Smooth muscle cell (in vitro differentiated cells): ENCODE data around the gene INSIG1. TPM values are rescaled to one million over a fixed set of nuclear protein-coding genes. Genes with fewer than 3 reads are reported as not detected.

Source experiments
- DNase-seq: peaks from one replicate; lab custom pipeline; 2025; ENCODE audit not compliant: unreplicated experiment; lab: John Stamatoyannopoulos, UW
- H2AFZ ChIP-seq: fragments of 200-600 bp; sonication (generic); 2 replicates; pipeline ENCODE4 v1.6.0; 2016; ENCODE audit warnings: antibody characterized with exemption, low read depth, mild to moderate bottlenecking
- H3F3A ChIP-seq: fragments of 200-600 bp; sonication (generic); 2 replicates; pipeline ENCODE4 v1.6.0; 2017; ENCODE audit warnings: antibody characterized with exemption, low read depth
- H3K27ac ChIP-seq: fragments of 200-600 bp; sonication (generic); 2 replicates; pipeline ENCODE4 v1.5.1; 2016; ENCODE audit warnings: low read depth, mild to moderate bottlenecking
- H3K27me3 ChIP-seq: fragments of 200-600 bp; sonication (generic); 2 replicates; pipeline ENCODE4 v1.6.1; 2016; ENCODE audit warnings: low read depth, mild to moderate bottlenecking
- H3K36me3 ChIP-seq: fragments of 200-600 bp; sonication (generic); 2 replicates; pipeline ENCODE4 v1.5.1; 2016; ENCODE audit warnings: low read depth
- H3K4me1 ChIP-seq: fragments of 200-600 bp; sonication (generic); 2 replicates; pipeline ENCODE4 v1.5.1; 2016; ENCODE audit warnings: low read depth
- H3K4me2 ChIP-seq: fragments of 200-600 bp; sonication (generic); 2 replicates; pipeline ENCODE4 v1.6.0; 2016; ENCODE audit warnings: mild to moderate bottlenecking
- H3K4me3 ChIP-seq: fragments of 200-600 bp; sonication (generic); 2 replicates; pipeline ENCODE4 v1.5.1; 2016; ENCODE audit warnings: mild to moderate bottlenecking
- H3K79me2 ChIP-seq: fragments of 200-600 bp; sonication (generic); 2 replicates; pipeline ENCODE4 v1.6.0; 2016; ENCODE audit warnings: low read depth, mild to moderate bottlenecking
- H3K9ac ChIP-seq: fragments of 200-600 bp; sonication (generic); 2 replicates; pipeline ENCODE4 v1.6.0; 2016; ENCODE audit warnings: low read depth
- H3K9me3 ChIP-seq: fragments of 200-600 bp; sonication (generic); replicated peaks from 2 replicates; pipeline ENCODE4 v1.5.1; 2016; ENCODE audit warnings: low read depth
- H4K20me1 ChIP-seq: fragments of 200-600 bp; sonication (generic); 2 replicates; pipeline ENCODE4 v1.6.0; 2016; ENCODE audit warnings: low read depth
- WGBS: methylation state at CpG from one replicate; pipeline ENCODE4 v1.1.7; 2016; ENCODE audit warnings: low lambda C conversion rate; 5-methylcytosine and 5-hydroxymethylcytosine counted together
- polyA plus RNA-seq: library from polyadenylated mRNA; unstranded; fragments of >200 nt; fragmentation: Nextera tagmentation; extraction: Ambion mirVana; gene quantifications from 2 replicates; pipeline ENCODE4 v1.2.1, GENCODE V29; 2016
- total RNA-seq: library from RNA; depleted of rRNA; stranded (reverse); fragments of >200 nt; gene quantifications from 2 replicates; pipeline ENCODE4 v1.2.3, GENCODE V29; 2014
- TF ChIP-seq, protein P1 (sequence below): fragments of 200-600 bp; sonication (generic); IDR thresholded peaks from 2 replicates; pipeline ENCODE4 v1.5.1; 2017; ENCODE audit warnings: borderline replicate concordance, mild to moderate bottlenecking, antibody characterized with exemption; ENCODE audit not compliant: insufficient read depth, poor library complexity, severe bottlenecking

INSIG1 gene
- total and polyA plus RNA-seq, 2 experiments from 2014 or later = 277 to 302 TPM

DNA sequence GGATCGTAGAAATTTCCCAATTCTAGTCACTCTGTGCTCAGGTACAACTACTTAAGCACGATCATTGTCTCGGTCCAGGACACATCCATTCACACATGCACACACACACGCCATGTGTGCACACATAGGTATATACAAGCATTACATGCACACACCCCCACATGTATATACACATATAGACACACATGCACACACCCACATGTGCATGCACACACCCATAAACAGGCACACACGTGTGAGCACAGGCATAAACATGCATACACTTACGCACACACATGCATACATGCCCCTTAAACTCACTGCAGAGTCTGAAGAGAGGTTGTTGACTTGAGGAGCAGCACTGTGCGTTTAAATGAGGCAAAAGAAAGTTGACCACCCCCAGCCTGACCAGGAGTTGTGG lies 32.5 kb upstream of the INSIG1 start:
- WGBS = 87% methylated on average over 7 of the region's 7 CpGs
- H3K36me3 ChIP-seq = no peaks in the 10 kb centered on the region
- H3F3A ChIP-seq = no peaks in the 10 kb centered on the region
- DNase-seq = no peak
- TF ChIP-seq, protein P1, sequence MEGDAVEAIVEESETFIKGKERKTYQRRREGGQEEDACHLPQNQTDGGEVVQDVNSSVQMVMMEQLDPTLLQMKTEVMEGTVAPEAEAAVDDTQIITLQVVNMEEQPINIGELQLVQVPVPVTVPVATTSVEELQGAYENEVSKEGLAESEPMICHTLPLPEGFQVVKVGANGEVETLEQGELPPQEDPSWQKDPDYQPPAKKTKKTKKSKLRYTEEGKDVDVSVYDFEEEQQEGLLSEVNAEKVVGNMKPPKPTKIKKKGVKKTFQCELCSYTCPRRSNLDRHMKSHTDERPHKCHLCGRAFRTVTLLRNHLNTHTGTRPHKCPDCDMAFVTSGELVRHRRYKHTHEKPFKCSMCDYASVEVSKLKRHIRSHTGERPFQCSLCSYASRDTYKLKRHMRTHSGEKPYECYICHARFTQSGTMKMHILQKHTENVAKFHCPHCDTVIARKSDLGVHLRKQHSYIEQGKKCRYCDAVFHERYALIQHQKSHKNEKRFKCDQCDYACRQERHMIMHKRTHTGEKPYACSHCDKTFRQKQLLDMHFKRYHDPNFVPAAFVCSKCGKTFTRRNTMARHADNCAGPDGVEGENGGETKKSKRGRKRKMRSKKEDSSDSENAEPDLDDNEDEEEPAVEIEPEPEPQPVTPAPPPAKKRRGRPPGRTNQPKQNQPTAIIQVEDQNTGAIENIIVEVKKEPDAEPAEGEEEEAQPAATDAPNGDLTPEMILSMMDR = no peak
- no peaks in the 10 kb centered on the region for H3K9me3 ChIP-seq
- H3K9ac ChIP-seq = no peak overlapping the region
- H3K27me3 ChIP-seq = no peaks in the 10 kb centered on the region
- H3K4me1 ChIP-seq = no peaks in the 10 kb centered on the region
- no peak overlapping the region for H2AFZ ChIP-seq
- no peaks in the 10 kb centered on the region for H3K79me2 ChIP-seq
- no peak overlapping the region for H3K27ac ChIP-seq
- H3K4me2 ChIP-seq = no peak overlapping the region
- no peak overlapping the region for H3K4me3 ChIP-seq
- no peaks in the 10 kb centered on the region for H4K20me1 ChIP-seq

DNA sequence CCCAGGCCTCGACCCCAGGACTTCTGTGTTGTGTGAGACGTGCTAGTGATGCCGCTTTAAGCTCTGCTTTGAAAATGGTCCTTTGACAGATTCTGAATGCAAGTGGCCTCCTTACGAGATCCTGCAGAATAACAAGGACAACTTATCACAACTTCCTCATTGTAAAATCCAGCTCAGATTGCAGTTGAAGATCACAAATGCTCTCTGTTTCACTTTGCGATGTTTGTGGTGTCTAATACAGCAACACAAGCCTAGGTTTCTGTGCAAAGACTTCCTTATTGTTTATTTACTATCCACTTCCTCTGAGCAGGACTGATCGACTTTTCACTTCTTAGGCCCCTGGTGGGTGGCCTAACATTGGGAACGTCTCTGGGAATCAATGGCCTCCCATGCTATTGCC lies 31.7 kb upstream of the INSIG1 start:
- no peak overlapping the region for H2AFZ ChIP-seq
- no peak overlapping the region for H3K9ac ChIP-seq
- no peak overlapping the region for H3K27ac ChIP-seq
- H3K4me2 ChIP-seq = no peak overlapping the region
- H3K79me2 ChIP-seq = no peaks in the 10 kb centered on the region
- no peaks in the 10 kb centered on the region for H3K9me3 ChIP-seq
- no peaks in the 10 kb centered on the region for H3K27me3 ChIP-seq
- no peaks in the 10 kb centered on the region for H3K4me1 ChIP-seq
- no peaks in the 10 kb centered on the region for H3K36me3 ChIP-seq
- no peak for DNase-seq
- no peaks in the 10 kb centered on the region for H4K20me1 ChIP-seq
- TF ChIP-seq, protein P1 = no peak
- WGBS = 59% methylated on average over 7 of the region's 7 CpGs
- no peak overlapping the region for H3K4me3 ChIP-seq
- H3F3A ChIP-seq = no peaks in the 10 kb centered on the region

- Histone ChIP-seq H3K27ac (no peak overlapping the region), H3K27me3 (no peaks in the 10 kb centered on the region), H3K4me2 (no peak overlapping the region), H2AFZ (no peak overlapping the region), H3K4me3 (no peak overlapping the region), H3K79me2 (no peaks in the 10 kb centered on the region), H3K36me3 (no peaks in the 10 kb centered on the region), H4K20me1 (no peaks in the 10 kb centered on the region), H3F3A (no peaks in the 10 kb centered on the region), H3K9me3 (no peaks in the 10 kb centered on the region), H3K9ac (no peak overlapping the region), H3K4me1 (no peaks in the 10 kb centered on the region)
- TF ChIP-seq, protein P1 = no peak
- no peak for DNase-seq
- 97% methylated on average over 9 of the region's 9 CpGs for WGBS
Observed at GRCh38 chr7:155266440-155266839, 31.2 kb upstream of the INSIG1 start.

DNA sequence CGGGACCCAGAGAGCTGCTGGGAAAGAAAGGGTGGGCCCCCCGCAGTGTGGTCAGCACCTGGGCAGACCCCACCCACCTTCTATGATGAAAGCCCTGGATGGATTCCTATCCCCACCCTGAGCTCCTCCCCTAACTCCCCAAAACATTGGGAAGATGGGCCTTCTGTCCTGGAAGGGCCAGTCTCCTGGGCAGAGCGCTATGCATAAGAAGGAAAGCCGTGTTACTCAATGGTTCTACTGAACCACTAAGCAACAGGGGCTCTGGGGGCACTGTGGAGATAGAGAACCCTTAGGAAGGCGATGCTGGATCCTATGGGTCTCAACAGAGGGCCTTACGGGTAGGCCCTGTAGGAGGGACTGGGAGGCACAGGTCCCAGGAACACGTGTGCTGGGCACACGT lies 30.7 kb upstream of the INSIG1 start:
- Histone ChIP-seq H3F3A (no peaks in the 10 kb centered on the region), H3K9me3 (no peaks in the 10 kb centered on the region), H3K9ac (no peak overlapping the region), H3K4me2 (no peak overlapping the region), H3K4me3 (no peak overlapping the region), H3K27ac (no peak overlapping the region), H4K20me1 (no peaks in the 10 kb centered on the region), H3K27me3 (no peaks in the 10 kb centered on the region), H3K4me1 (no peaks in the 10 kb centered on the region), H3K79me2 (no peaks in the 10 kb centered on the region), H3K36me3 (no peaks in the 10 kb centered on the region), H2AFZ (no peak overlapping the region)
- no peak for DNase-seq
- 96% methylated on average over 8 of the region's 8 CpGs for WGBS
- TF ChIP-seq, protein P1 = no peak
